H1 (cell line): Measurements from ENCODE around the gene DCP2. TPM values are rescaled to one million over a fixed set of nuclear protein-coding genes. Genes with fewer than 3 reads are reported as not detected.

Experiments used
- CTCF ChIA-PET: fragments of 300-600 bp; sonication (Branson Sonifier 250); formaldehyde crosslinking; loops from one replicate; lab custom pipeline; 2021; ENCODE audit not compliant: partially characterized antibody; lab: Charles Lee
- POLR2A ChIA-PET: fragments of 300-600 bp; sonication (Branson Sonifier 250); formaldehyde crosslinking; loops from one replicate; lab custom pipeline; 2021; ENCODE audit warnings: inconsistent platforms; ENCODE audit not compliant: partially characterized antibody; lab: Charles Lee
- DNase-seq, 2 experiments: peaks; one replicate each; pipeline versions ENCODE4 v3.0.0 to v3.0.0-alpha.2; 2010 to 2022; ENCODE audit warnings: low spot score in 2 of 2, low read depth in 1 of 2, mixed read lengths in 1 of 2
- FAIRE-seq: peaks from 2 replicates; lab custom pipeline; 2011; peaks lifted over from hg19 to GRCh38; lab: Jason Lieb, UNC
- H2AFZ ChIP-seq: 2 replicates; pipeline ENCODE4 v1.8.1; 2012; ENCODE audit warnings: low read length, inconsistent platforms
- H2AK5ac ChIP-seq: 2 replicates; pipeline ENCODE4 v1.6.1; 2013; ENCODE audit warnings: low read depth, low read length
- H2BK120ac ChIP-seq: replicated peaks from 2 replicates; pipeline ENCODE3; 2013; ENCODE audit warnings: low read depth, low read length, inconsistent platforms
- H2BK12ac ChIP-seq: 2 replicates; pipeline ENCODE4 v1.6.1; 2013; ENCODE audit warnings: low read depth, low read length
- H2BK15ac ChIP-seq: 2 replicates; pipeline ENCODE4 v1.6.1; 2013; ENCODE audit warnings: low read length
- H2BK20ac ChIP-seq: 2 replicates; pipeline ENCODE4 v1.6.1; 2013; ENCODE audit warnings: low read length
- H2BK5ac ChIP-seq: 2 replicates; pipeline ENCODE4 v1.6.1; 2013; ENCODE audit warnings: low read depth, low read length
- H3K14ac ChIP-seq: 2 replicates; pipeline ENCODE4 v1.6.1; 2013; ENCODE audit warnings: inconsistent platforms; ENCODE audit not compliant: insufficient read length
- H3K18ac ChIP-seq: 2 replicates; pipeline ENCODE4 v1.6.1; 2013; ENCODE audit warnings: low read length; ENCODE audit errors: extremely low read depth
- H3K23ac ChIP-seq: 2 replicates; pipeline ENCODE4 v1.6.1; 2013; ENCODE audit warnings: inconsistent platforms; ENCODE audit not compliant: insufficient read length
- H3K23me2 ChIP-seq: 2 replicates; pipeline ENCODE4 v1.6.1; 2013; ENCODE audit warnings: low read depth, low read length
- H3K27ac ChIP-seq: 2 replicates; pipeline ENCODE4 v1.6.1; 2011; ENCODE audit warnings: low read depth, low read length, inconsistent platforms
- H3K27me3 ChIP-seq, 4 experiments: replicated peaks in 1 of 4; 1 replicate in 1 of 4; 2 replicates in 3 of 4; pipeline versions ENCODE4 v1.6.1 to v1.8.1; 2011 to 2013; ENCODE audit warnings: low read length in 3 of 4, mild to moderate bottlenecking in 3 of 4, inconsistent platforms in 2 of 4, mixed read lengths in 2 of 4, moderate library complexity in 1 of 4; ENCODE audit not compliant: control insufficient read depth in 3 of 4, insufficient read depth in 3 of 4; ENCODE audit errors: extremely low read depth in 1 of 4
- H3K36me3 ChIP-seq, 4 experiments: 2 replicates each; pipeline versions ENCODE4 v1.6.1 to v1.8.1; 2011 to 2013; ENCODE audit warnings: mild to moderate bottlenecking in 4 of 4, low read length in 3 of 4, moderate library complexity in 2 of 4, control low read depth in 1 of 4, inconsistent platforms in 1 of 4; ENCODE audit not compliant: insufficient read depth in 4 of 4, control insufficient read depth in 2 of 4
- H3K4ac ChIP-seq: replicated peaks from 2 replicates; pipeline ENCODE3; 2013; ENCODE audit warnings: low read length, low read depth, mixed read lengths, inconsistent platforms; ENCODE audit not compliant: insufficient read length
- H3K4me1 ChIP-seq, 4 experiments: replicated peaks in 1 of 4; 1 replicate in 1 of 4; 2 replicates in 3 of 4; pipeline versions ENCODE4 v1.6.1 to v1.8.1; 2011 to 2013; ENCODE audit warnings: low read length in 3 of 4, inconsistent platforms in 2 of 4, mixed read lengths in 1 of 4; ENCODE audit not compliant: insufficient read depth in 4 of 4, control insufficient read depth in 3 of 4
- H3K4me2 ChIP-seq, 2 experiments: 2 replicates each; pipeline versions ENCODE4 v1.6.1 to v1.8.1; 2011 to 2013; ENCODE audit warnings: low read depth in 2 of 2, low read length in 2 of 2, control low read depth in 1 of 2, inconsistent platforms in 1 of 2, mild to moderate bottlenecking in 1 of 2; ENCODE audit not compliant: insufficient read depth in 1 of 2
- H3K4me3 ChIP-seq, 4 experiments: fragments of 200-600, 300-600 bp in 1 of 4; sonication (generic), shearing (Covaris generic), sonication (Bioruptor Twin) in 1 of 4; 2 replicates each; pipeline versions ENCODE4 v1.5.1 to v1.8.1; 2011 to 2016; ENCODE audit warnings: low read length in 4 of 4, low read depth in 3 of 4, control low read depth in 2 of 4, inconsistent platforms in 2 of 4, mild to moderate bottlenecking in 2 of 4, mixed read lengths in 1 of 4, moderate library complexity in 1 of 4; ENCODE audit not compliant: insufficient read depth in 2 of 4; ENCODE audit errors: extremely low read depth in 1 of 4
- H3K56ac ChIP-seq: replicated peaks from 2 replicates; pipeline ENCODE3; 2013; ENCODE audit warnings: low read depth, mild to moderate bottlenecking, mixed read lengths, low read length, inconsistent platforms; ENCODE audit not compliant: insufficient read length
- H3K79me1 ChIP-seq: 2 replicates; pipeline ENCODE4 v1.6.1; 2013; ENCODE audit warnings: low read depth, low read length, control low read depth
- H3K79me2 ChIP-seq, 2 experiments: 2 replicates each; pipeline versions ENCODE4 v1.6.1 to v1.8.1; 2012 to 2013; ENCODE audit warnings: low read length in 2 of 2, mild to moderate bottlenecking in 2 of 2, inconsistent platforms in 1 of 2; ENCODE audit not compliant: insufficient read depth in 2 of 2, control insufficient read depth in 1 of 2
- H3K9ac ChIP-seq, 4 experiments: replicated peaks in 1 of 4; 1 replicate in 1 of 4; 2 replicates in 3 of 4; pipeline versions ENCODE4 v1.6.1 to v1.8.1; 2011 to 2013; ENCODE audit warnings: low read depth in 3 of 4, low read length in 3 of 4, control low read depth in 2 of 4, mild to moderate bottlenecking in 2 of 4, moderate library complexity in 2 of 4, inconsistent platforms in 1 of 4; ENCODE audit errors: extremely low read depth in 1 of 4
- H3K9me3 ChIP-seq, 2 experiments: 2 replicates each; pipeline versions ENCODE4 v1.6.1 to v1.8.1; 2012 to 2013; ENCODE audit warnings: mild to moderate bottlenecking in 2 of 2, moderate library complexity in 2 of 2, control low read depth in 1 of 2, inconsistent platforms in 1 of 2, low read depth in 1 of 2, low read length in 1 of 2, mixed read lengths in 1 of 2; ENCODE audit not compliant: insufficient read depth in 2 of 2
- H4K20me1 ChIP-seq, 2 experiments: replicated peaks in 1 of 2; 2 replicates each; pipeline versions ENCODE3 to v1.8.1; 2011 to 2013; ENCODE audit warnings: inconsistent platforms in 2 of 2, low read length in 2 of 2, mild to moderate bottlenecking in 1 of 2; ENCODE audit not compliant: insufficient read depth in 2 of 2, control insufficient read depth in 1 of 2
- H4K5ac ChIP-seq: 2 replicates; pipeline ENCODE4 v1.6.1; 2013; ENCODE audit warnings: low read length, low read depth, mixed read lengths, inconsistent platforms; ENCODE audit not compliant: insufficient read length
- H4K8ac ChIP-seq: 2 replicates; pipeline ENCODE4 v1.8.0; 2013; ENCODE audit warnings: mild to moderate bottlenecking, moderate library complexity, low read length, inconsistent platforms; ENCODE audit not compliant: insufficient read depth; ENCODE audit errors: extremely low read depth
- H4K91ac ChIP-seq: replicated peaks from 2 replicates; pipeline ENCODE3; 2013; ENCODE audit warnings: low read length, mixed read lengths, inconsistent platforms; ENCODE audit not compliant: insufficient read length
- EZH2 ChIP-seq: fragments of 200-600 bp; sonication (generic); IDR thresholded peaks from 2 replicates; pipeline ENCODE4 v1.7.1; 2012; ENCODE audit warnings: low read depth, mild to moderate bottlenecking, moderate library complexity, low read length, inconsistent platforms; ENCODE audit not compliant: severe bottlenecking
- FOSL1 ChIP-seq: IDR thresholded peaks from 2 replicates; pipeline ENCODE4 v1.6.1; 2011; ENCODE audit warnings: mild to moderate bottlenecking, low read depth, low read length, moderate library complexity; ENCODE audit not compliant: insufficient read depth
- JUND ChIP-seq: IDR thresholded peaks from 2 replicates; pipeline ENCODE4 v1.6.1; 2011; ENCODE audit warnings: mild to moderate bottlenecking, improper control_type of control experiment, low read length
- KDM5A ChIP-seq: fragments of 200-600 bp; IDR thresholded peaks from 2 replicates; pipeline ENCODE4 v1.7.1; 2012; ENCODE audit warnings: mild to moderate bottlenecking, low read length, inconsistent platforms, mixed read lengths
- MAX ChIP-seq: IDR thresholded peaks from 2 replicates; pipeline ENCODE4 v1.6.1; 2012; ENCODE audit warnings: inconsistent platforms
- NANOG ChIP-seq: IDR thresholded peaks from 2 replicates; pipeline ENCODE4 v1.6.1; 2011; ENCODE audit warnings: low read length, low read depth, mild to moderate bottlenecking, inconsistent platforms; ENCODE audit not compliant: insufficient read depth, poor library complexity, severe bottlenecking
- POLR2A ChIP-seq, 2 experiments: IDR thresholded peaks; 1 replicate in 1 of 2; 2 replicates in 1 of 2; pipeline ENCODE4 v1.6.1; 2011; ENCODE audit warnings: low read depth in 2 of 2, low read length in 2 of 2, mild to moderate bottlenecking in 2 of 2; ENCODE audit errors: control extremely low read depth in 1 of 2
- POU5F1 ChIP-seq: IDR thresholded peaks from 2 replicates; pipeline ENCODE4 v1.6.1; 2011; ENCODE audit warnings: low read depth, mild to moderate bottlenecking, low read length, moderate library complexity
- RXRA ChIP-seq: IDR thresholded peaks from 2 replicates; pipeline ENCODE4 v1.6.1; 2011; ENCODE audit warnings: low read depth, mild to moderate bottlenecking, low read length, moderate library complexity; ENCODE audit not compliant: insufficient read depth
- SAP30 ChIP-seq: fragments of 300-600 bp; sonication (generic); IDR thresholded peaks from 2 replicates; pipeline ENCODE4 v1.7.1; 2012; ENCODE audit warnings: low read length, moderate library complexity, mild to moderate bottlenecking, inconsistent platforms; ENCODE audit not compliant: insufficient read depth, insufficient replicate concordance
- SIRT6 ChIP-seq: IDR thresholded peaks from one replicate; pipeline ENCODE4 v1.7.1; 2012; ENCODE audit warnings: low read length, inconsistent platforms
- TEAD4 ChIP-seq: IDR thresholded peaks from 2 replicates; pipeline ENCODE4 v1.6.1; 2012; ENCODE audit warnings: low read depth, low read length, inconsistent platforms, mixed read lengths
- WGBS, 2 experiments: shearing (Covaris generic) in 1 of 2; methylation state at CpG; one replicate each; pipeline versions ENCODE4 v1.1.6 to v1.1.7; 2013 to 2015; ENCODE audit warnings: low lambda C conversion rate in 2 of 2, mixed read lengths in 2 of 2, inconsistent platforms in 1 of 2, low coverage in 1 of 2, missing lambda C conversion rate in 1 of 2; ENCODE audit not compliant: insufficient replicate concordance in 2 of 2, insufficient coverage in 1 of 2, insufficient read length in 1 of 2; ENCODE audit errors: extremely low coverage in 1 of 2, missing lambda C conversion rate in 1 of 2; 5-methylcytosine and 5-hydroxymethylcytosine counted together
- polyA plus RNA-seq, 7 experiments: library from polyadenylated mRNA; depleted of rRNA in 3 of 7; stranded (reverse) in 5 of 7; unstranded in 2 of 7; fragments of >200 nt in 5 of 7; fragments of 200-250 nt in 2 of 7; gene quantifications; 1 replicate in 5 of 7; 2 replicates in 1 of 7; 4 replicates in 1 of 7; pipeline versions ENCODE4 v1.2.1 to v1.2.3, GENCODE V29; 2011 to 2013; ENCODE audit warnings: missing spikeins in 2 of 7, mixed read lengths in 2 of 7
- total RNA-seq: library from RNA; stranded (reverse); fragmentation: NEBNext Ultra II Directional; extraction: Animal tissue kit (Norgen Biotek cat#: 25700); gene quantifications from 2 replicates; pipeline ENCODE4 v1.2.1, GENCODE V29; 2021
- TF ChIP-seq, protein P1 (sequence below): IDR thresholded peaks from 2 replicates; pipeline ENCODE4 v1.6.1; 2011; ENCODE audit warnings: low read depth, mild to moderate bottlenecking, low read length; ENCODE audit not compliant: insufficient read depth

Gene DCP2
- total and polyA plus RNA-seq, 2 of the 8 experiments (the other 6 are each of a cell fraction or from before 2014, with no cell fraction given), result 14.4 to 162 TPM

GRCh38 chr5:112971276-112971675 is 5.3 kb upstream of the DCP2 start:
- H2BK15ac ChIP-seq, result no peak overlapping the region
- H2BK5ac ChIP-seq, result no peak overlapping the region
- no peak overlapping the region for H4K8ac ChIP-seq
- CTCF ChIA-PET, result interaction anchor here (0.8 to 3.7 kb wide), 2 partner anchors 10 to 25 kb away, joined by 3 to 18 read pairs; no protein-coding TSS in a partner anchor
- H3K9me3 ChIP-seq, result no peaks in the 10 kb centered on the region
- H3K36me3 ChIP-seq, result no peaks in the 10 kb centered on the region
- no peak overlapping the region for H2BK120ac ChIP-seq
- FAIRE-seq (no peak), DNase-seq (no peak)
- H3K27ac ChIP-seq, result no peak overlapping the region
- no peak overlapping the region for H2BK12ac ChIP-seq
- no peak overlapping the region for H3K4ac ChIP-seq
- H4K20me1 ChIP-seq, result no peaks in the 10 kb centered on the region
- H2AK5ac ChIP-seq, result no peak overlapping the region
- no peak overlapping the region for H3K18ac ChIP-seq
- H3K4me2 ChIP-seq, result no peak overlapping the region
- no peaks in the 10 kb centered on the region for H3K27me3 ChIP-seq
- no peak overlapping the region for H4K5ac ChIP-seq
- no peaks in the 10 kb centered on the region for H3K79me2 ChIP-seq
- H2AFZ ChIP-seq, result no peak overlapping the region
- peaks cover 0 to 7% (median 4%) of the 10 kb centered on the region in 4 experiments; a peak in 4 of 7 replicates for H3K4me1 ChIP-seq
- no peak overlapping the region for H2BK20ac ChIP-seq
- 92% methylated on average over 4 of the region's 4 CpGs; no CpG with 5 or more reads in 1 of the 2 experiments for WGBS, 2 experiments
- H3K23me2 ChIP-seq, result no peaks in the 10 kb centered on the region; the same call in 1 of the 2 replicates
- H4K91ac ChIP-seq, result no peak overlapping the region
- H3K14ac ChIP-seq, result no peak overlapping the region
- POLR2A ChIA-PET, result no interaction called here
- H3K56ac ChIP-seq, result no peak overlapping the region
- no peak overlapping the region for H3K9ac ChIP-seq
- no peak overlapping the region for H3K4me3 ChIP-seq
- no peak overlapping the region for H3K23ac ChIP-seq
- H3K79me1 ChIP-seq, result no peaks in the 10 kb centered on the region
- TF ChIP-seq KDM5A (no peak), POLR2A (IDR thresholded peaks at IDR 0.05; ENCODE audit: control extremely low read depth in 1 of 2, low read depth in 2 of 2, low read length in 2 of 2) (no peak), MAX (no peak), TEAD4 (no peak), RXRA (no peak), EZH2 (no peak), SIRT6 (no peak), FOSL1 (no peak), NANOG (no peak), POU5F1 (no peak), SAP30 (no peak), JUND (no peak)
- TF ChIP-seq, protein P1, sequence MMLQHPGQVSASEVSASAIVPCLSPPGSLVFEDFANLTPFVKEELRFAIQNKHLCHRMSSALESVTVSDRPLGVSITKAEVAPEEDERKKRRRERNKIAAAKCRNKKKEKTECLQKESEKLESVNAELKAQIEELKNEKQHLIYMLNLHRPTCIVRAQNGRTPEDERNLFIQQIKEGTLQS, result no peak
